HG02840 (cell line): Measurements from ENCODE around the gene PELI2.

Source experiments
- ATAC-seq: cut with Tn5 transposase; IDR thresholded peaks from one replicate; pipeline ENCODE4 v1.9.1; 2021; ENCODE audit warnings: mild to moderate bottlenecking, moderate library complexity, moderate number of reproducible peaks; ENCODE audit not compliant: unreplicated experiment, low FRiP score

The PELI2 gene

DNA sequence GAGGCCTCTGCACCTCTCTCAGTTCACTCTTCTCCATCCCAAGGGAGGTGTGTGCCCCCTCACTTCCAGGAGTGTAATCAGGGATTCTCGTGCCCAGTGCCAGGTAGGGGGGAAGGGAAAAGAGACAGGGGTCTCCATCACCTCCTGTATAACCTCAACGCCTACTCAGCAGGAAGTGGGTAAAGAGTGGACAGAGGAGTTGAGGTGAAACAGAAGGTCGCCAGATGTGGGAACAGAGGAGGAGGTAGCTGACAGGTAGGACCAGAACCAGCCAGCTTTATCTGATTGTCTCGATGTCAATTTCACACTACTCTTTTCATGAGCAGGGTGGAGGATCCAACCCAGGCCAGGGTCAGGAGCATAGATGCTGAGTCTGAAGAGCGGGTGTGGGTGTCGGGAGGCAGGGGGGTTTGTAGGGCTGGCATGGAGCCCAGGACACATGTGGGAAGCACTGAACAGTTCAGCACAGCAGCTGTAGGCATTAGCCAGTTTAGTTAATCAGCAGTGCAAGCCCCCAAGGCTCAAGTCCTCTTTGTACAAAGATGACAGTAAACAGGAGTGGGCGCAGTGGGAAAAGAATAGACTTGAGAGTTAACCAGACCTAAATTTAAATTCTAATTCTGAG is 213.5 kb downstream of the PELI2 start:
- no peak for ATAC-seq

GRCh38 chr14:56333359-56334292 is 215.4 kb downstream of the PELI2 start:
- no peak for ATAC-seq

DNA sequence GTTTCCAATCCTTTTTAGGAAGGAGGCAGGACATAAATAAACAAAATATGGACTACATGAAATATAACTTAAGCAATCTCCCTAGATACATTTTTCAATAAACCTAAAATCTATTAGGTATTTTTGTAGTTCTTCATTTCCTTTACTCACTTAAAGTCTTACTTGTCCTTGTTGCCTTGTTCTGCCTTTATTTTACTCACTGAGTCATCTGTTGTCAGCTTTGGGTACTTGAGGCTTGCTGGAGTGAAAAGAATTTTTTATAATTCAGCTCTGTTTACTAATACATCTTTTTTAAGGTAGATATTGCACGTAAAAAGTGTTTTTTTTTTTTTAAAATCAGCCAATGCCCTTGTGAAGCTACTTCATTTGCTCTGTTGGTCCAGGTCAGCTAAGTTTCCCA is 216.2 kb downstream of the PELI2 start:
- no peak for ATAC-seq

DNA sequence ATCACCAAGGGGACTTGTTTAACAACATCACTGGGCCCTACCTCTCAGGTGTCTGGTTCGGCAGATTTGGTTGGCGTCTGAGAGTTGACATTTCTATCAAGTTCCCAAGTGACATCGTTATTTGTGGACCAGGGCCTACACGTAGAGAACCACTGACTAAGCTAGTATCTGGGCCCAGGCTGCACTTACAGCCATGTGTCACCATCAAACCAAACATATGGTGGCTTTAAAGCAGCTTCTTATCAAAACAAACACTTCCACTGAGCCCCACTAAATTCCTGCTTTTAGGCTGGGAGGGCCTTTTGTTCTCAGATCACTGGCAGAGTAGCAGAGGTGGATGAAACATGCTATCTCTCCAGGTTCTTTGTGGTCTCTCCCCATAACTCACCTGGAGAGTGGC is 220.5 kb downstream of the PELI2 start:
- no peak for ATAC-seq

DNA sequence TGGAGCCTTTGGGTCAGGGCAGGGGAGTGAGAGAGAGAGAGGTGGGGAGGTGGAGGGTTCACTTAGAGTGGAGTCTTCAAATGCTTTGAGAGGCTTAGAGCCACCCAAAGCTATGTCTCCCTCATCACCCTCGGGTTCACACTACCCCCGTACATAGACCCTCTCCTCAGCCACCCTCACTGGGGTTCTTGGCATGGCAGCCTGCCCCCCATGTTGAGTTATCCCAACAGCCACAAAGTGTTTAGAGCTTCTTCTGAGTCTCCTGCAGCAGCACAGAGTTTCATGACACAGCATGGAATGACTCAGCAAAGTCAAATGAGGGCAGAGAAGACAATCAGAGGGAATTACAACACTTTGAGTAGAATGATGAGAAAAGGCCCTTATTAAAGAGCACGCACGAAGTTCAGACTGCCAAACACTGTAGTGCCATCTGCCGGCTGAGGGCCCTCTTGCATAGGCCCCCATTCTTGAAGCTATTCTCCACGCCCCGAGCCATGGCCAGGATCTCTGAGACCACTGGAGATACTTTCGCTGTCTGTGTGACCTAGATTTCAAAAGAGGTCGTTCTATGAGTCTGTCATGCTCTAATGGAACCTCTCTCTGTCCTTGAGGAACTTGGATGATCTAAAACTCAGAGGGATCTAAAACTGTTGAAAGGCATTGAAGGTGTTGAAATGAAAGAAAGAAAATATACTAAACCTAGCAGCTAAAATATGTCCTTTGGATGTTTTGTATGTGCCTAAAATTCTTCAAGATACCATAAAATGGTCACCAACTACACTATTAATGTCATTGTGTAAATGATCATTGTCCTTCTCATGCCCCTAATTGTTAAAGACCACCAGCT is 221.9 kb downstream of the PELI2 start:
- ATAC-seq = no peak

GRCh38 chr14:56340932-56341331 is 222.7 kb downstream of the PELI2 start:
- ATAC-seq = no peak

DNA sequence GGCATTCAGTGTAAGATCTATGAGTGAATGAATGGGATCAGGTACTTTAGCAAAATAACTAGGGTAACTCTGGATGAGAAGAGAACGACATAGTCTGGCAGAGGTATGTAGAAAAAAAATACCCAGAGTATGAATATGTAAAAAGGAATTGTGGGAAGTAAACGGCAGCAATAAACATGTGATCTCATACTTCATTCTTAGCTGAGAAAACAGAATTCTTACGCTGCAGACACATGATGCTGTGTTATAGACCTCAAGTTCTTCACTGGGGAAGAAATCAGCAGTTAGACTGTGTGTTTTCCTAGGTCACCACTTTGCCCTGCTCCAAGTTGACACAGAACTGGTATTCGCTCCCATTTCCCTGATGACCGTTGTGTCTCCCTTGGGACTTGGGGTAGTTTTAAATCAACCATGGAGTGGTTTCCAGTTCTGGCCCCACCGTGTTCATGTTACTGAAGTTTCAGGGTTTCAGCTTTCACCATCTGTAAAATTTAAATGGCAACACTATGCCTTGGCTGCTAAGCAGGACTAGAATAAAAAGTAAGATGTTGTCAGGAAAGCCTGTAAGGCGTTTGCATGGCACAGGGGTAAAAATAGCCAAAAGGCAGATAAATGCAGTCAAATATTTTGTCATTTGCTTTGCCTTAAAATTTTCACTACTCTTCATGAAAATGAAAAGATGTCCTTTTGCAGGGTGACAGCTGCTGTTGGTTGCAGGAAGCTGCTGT is 223.7 kb downstream of the PELI2 start:
- ATAC-seq = no peak

DNA sequence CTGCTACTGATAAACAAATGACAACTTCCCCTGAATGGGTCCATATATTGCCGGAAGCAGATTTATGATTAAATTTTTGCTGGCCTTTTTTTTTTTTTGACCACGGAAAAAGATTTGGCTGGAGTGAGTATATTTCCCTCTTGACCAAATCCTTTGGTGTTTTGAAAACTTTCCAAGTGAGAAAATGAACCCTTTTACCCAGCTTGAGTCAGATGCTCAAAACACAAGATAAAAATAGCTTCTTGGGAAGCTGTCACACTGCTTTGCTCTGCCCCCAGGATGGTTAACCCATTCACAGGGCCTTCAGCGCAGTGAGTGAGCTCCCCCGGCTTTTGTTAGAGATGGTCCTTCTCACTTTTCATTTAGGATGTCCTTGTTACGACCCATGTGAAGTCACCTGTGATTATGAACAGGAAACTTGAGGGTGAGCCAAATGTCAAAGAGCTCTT is 224.3 kb downstream of the PELI2 start:
- ATAC-seq = no peak

GRCh38 chr14:56349960-56350359 is 231.7 kb downstream of the PELI2 start:
- ATAC-seq = no peak
